ENCODE measurements around the gene CTXN2. TPM values are rescaled to one million over a fixed set of nuclear protein-coding genes. Genes with fewer than 3 reads are reported as not detected.

CTXN2 gene
- total and polyA plus RNA-seq, 9 of the 15 experiments (the other 6 are each of a cell fraction or from before 2014, with no cell fraction given): not detected

GRCh38 chr15:48253172-48253571 lies 61.7 kb downstream of the CTXN2 start:
- no peak overlapping the region for H3K4me3 ChIP-seq
- 1% methylated on average over 4 of the region's 4 CpGs for WGBS (ENCODE audit: insufficient coverage, low coverage, missing lambda C conversion rate)
- no peak overlapping the region for H3K4me2 ChIP-seq (ENCODE audit: insufficient read depth, low read length)
- FAIRE-seq (no peak), DNase-seq (ENCODE audit: extremely low read depth in 1 of 4, low spot score in 3 of 4) (no peak), ATAC-seq (no peak)
- H3K9me1 ChIP-seq (ENCODE audit: control insufficient read depth, insufficient read depth, low read length): no peaks in the 10 kb centered on the region
- no TSS peak for BruUV-seq (replicated peaks)
- no peak overlapping the region for H3K9ac ChIP-seq (ENCODE audit: insufficient read depth in 1 of 2, low read depth in 2 of 2, low read length in 2 of 2)
- intact Hi-C loops (cut with micrococcal nuclease) (no loop called here), in situ Hi-C loops (cut with MboI) (no loop called here)
- no peaks in the 10 kb centered on the region for H3K4me1 ChIP-seq (replicated peaks in 1 of 2; ENCODE audit: control insufficient read depth in 2 of 2, insufficient read depth in 2 of 2, low read length in 2 of 2)
- no peaks in the 10 kb centered on the region for H3K36me3 ChIP-seq (ENCODE audit: control insufficient read depth, insufficient read depth, low read length)
- CTCF ChIA-PET (ENCODE audit: low intra/inter-chr PET ratio): no interaction called here
- no peaks in the 10 kb centered on the region for H3K9me3 ChIP-seq (replicated peaks; ENCODE audit: control insufficient read depth, insufficient read depth, low read depth, low read length)
- no peak overlapping the region for H2AFZ ChIP-seq (ENCODE audit: low read depth, low read length)
- no peaks in the 10 kb centered on the region for H4K20me1 ChIP-seq (replicated peaks; ENCODE audit: control insufficient read depth, insufficient read depth, low read length)
- no peak overlapping the region for H3K27ac ChIP-seq (ENCODE audit: extremely low read depth, low read depth, low read length)
- H3K79me2 ChIP-seq (ENCODE audit: control insufficient read depth, insufficient read depth, low read length): no peaks in the 10 kb centered on the region
- no peaks in the 10 kb centered on the region for H3K27me3 ChIP-seq (ENCODE audit: control insufficient read depth in 2 of 2, insufficient read depth in 2 of 2, low read length in 2 of 2)
- POLR2A ChIA-PET: no interaction called here
- TF ChIP-seq PKNOX1 (IDR thresholded peaks at IDR 0.05) (no peak), ZNF592 (IDR thresholded peaks at IDR 0.05) (no peak), THRA (IDR thresholded peaks at IDR 0.05) (no peak), MXD1 (CRISPR knock-in tag; IDR thresholded peaks at IDR 0.05; ENCODE audit: borderline replicate concordance, poor library complexity, severe bottlenecking) (no peak), ZNF354B (CRISPR knock-in tag; IDR thresholded peaks at IDR 0.05) (no peak), PURB (CRISPR knock-in tag; IDR thresholded peaks at IDR 0.05; ENCODE audit: low read depth) (no peak), NCOA6 (IDR thresholded peaks at IDR 0.05) (no peak), ZMIZ1 (IDR thresholded peaks at IDR 0.05; ENCODE audit: low read depth in 2 of 2, low read length in 2 of 2) (no peak), ZNF174 (CRISPR knock-in tag; IDR thresholded peaks at IDR 0.05) (no peak)

All from K562 (cell line).